D721Med (cell line): ENCODE results near the gene EXOSC6.
"Not testable (repeated sequence)": the region's sequence is repeated elsewhere in the genome, so short reads cannot be mapped to it uniquely, and the experiment has no call there.

Experiments
- DNase-seq: peaks from one replicate; pipeline ENCODE4 v3.0.0; 2011; ENCODE audit warnings: low spot score; ENCODE audit not compliant: insufficient read length
- FAIRE-seq: peaks from 2 replicates; lab custom pipeline; 2011; peaks lifted over from hg19 to GRCh38; lab: Jason Lieb, UNC
- TF ChIP-seq, protein P1 (sequence below): IDR thresholded peaks from 2 replicates; pipeline ENCODE4 v1.5.1; 2012; ENCODE audit warnings: mild to moderate bottlenecking, control low read depth; ENCODE audit not compliant: insufficient read depth; ENCODE audit errors: missing control alignments

Gene EXOSC6

DNA sequence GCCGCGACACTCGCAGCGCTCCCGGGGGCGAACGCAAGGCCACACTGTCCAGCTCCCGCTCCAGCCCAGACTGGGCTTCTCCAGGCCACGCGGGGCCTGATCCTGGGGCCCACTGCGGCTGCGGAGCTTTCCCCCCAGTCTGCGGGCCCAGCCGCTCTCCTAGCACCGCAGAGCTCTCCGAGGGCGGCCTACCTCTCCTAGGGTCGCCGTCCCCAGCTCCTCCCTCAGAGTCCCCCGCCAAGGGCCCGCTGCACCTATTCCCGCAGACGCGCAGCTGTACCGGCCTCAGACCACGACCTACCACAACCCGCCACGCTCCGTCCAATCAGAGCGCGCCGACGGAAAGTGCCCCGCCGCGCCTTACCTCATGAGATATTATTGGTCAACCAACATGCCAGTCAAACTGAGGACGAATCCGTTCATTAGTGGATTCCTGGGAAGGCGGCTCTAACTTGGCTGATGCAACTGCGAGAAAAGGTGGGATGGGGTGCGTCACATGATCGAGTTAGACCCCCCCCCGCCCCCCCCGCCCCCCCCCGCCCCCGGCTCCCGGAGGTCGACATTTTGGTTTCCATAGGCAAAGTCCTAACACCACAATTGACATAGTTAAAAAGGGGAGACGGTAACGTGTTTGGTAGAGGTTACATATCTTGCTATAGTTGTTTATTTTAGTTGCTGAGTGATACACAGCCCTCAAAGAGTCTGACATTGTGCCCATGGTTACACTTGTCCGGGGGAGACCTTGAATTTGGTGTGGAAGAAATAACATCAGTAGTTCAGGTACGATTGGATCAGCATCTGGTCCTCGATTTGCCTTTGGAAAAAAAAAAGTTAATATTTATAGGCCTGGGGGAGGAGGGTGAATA, 37.7 kb upstream of the EXOSC6 start, which contains the start of gene AARS1:
Gene AARS1 (minus strand): TSS at position 278 of the 866 bp plus-strand sequence. CDS start 6,743 bp downstream, outside the sequence.
- FAIRE-seq (no peak), DNase-seq (peak; percentile 48)
- TF ChIP-seq, protein P1, sequence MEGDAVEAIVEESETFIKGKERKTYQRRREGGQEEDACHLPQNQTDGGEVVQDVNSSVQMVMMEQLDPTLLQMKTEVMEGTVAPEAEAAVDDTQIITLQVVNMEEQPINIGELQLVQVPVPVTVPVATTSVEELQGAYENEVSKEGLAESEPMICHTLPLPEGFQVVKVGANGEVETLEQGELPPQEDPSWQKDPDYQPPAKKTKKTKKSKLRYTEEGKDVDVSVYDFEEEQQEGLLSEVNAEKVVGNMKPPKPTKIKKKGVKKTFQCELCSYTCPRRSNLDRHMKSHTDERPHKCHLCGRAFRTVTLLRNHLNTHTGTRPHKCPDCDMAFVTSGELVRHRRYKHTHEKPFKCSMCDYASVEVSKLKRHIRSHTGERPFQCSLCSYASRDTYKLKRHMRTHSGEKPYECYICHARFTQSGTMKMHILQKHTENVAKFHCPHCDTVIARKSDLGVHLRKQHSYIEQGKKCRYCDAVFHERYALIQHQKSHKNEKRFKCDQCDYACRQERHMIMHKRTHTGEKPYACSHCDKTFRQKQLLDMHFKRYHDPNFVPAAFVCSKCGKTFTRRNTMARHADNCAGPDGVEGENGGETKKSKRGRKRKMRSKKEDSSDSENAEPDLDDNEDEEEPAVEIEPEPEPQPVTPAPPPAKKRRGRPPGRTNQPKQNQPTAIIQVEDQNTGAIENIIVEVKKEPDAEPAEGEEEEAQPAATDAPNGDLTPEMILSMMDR, result no peak

DNA sequence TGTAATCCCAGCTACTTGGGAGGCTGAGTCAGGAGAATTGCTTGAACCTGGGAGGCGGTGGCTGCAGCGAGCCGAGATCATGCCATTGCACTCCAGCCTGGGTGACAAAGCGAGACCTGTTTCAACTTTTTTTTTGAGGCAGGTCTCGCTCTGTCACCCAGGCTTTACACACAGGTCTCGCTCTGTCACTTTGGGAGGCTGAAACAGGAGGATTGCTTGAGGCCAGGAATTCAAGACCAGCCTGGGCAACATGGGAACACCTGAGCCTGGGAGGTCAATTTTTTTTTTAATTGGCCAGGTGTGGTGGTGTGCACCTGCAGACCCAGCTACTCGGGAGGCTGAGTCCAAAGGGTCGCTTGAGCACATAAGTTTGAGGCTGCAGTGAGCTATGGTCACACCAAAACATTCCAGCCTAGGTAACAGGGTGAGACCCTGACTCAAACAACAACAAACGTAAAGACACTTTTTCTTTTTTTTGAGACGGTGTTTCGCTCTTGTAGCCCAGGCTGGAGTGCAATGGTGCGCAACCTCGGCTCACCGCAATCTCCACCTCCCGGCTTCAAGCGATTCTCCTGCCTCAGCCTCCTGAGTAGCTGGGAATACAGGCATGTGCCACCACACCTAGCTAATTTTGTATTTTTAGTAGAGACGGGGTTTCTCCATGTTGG, 35.7 kb upstream of the EXOSC6 start:
- not testable (repeated sequence) for FAIRE-seq, DNase-seq

DNA sequence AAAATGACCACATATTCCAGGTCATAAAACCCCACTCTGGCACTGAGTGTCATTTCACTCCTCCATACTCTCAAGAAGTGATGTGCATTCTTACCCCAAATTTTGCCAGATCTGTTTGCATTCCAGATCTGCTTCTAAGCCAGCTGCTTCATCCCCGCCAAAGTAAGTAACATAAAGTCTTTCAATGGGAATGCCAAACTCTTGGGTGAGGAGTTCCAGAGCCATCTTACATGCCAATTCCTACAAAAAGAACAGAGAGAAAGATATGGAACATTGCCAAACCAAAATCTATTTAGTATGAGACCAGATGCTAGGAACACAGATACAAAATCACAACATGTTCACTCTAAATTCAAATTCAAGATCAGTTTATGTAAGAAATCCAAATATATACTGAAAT, 24.7 kb upstream of the EXOSC6 start:
- FAIRE-seq, result no peak
- DNase-seq, result no peak
- TF ChIP-seq, protein P1, result no peak

DNA sequence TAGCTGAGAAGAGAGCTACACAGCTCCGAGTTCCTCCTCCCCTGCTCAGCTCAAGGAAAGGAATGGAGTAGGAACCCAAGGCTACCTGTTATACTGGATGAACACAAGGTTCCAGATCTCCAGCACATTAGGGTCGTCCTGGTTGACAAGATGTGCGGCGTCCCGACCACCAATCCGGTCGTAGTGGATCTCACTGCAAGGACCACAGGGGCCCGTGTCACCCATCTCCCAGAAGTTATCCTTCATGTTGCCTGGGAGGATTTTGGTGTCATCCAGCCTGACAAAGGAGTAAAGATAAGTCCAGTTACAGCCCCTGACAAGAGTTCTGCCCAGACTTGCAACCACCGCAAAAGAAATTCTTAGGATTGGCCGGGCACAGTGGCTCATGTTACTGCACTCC, 20.0 kb upstream of the EXOSC6 start:
- DNase-seq (no peak), FAIRE-seq (no peak)
- TF ChIP-seq, protein P1, result no peak

DNA sequence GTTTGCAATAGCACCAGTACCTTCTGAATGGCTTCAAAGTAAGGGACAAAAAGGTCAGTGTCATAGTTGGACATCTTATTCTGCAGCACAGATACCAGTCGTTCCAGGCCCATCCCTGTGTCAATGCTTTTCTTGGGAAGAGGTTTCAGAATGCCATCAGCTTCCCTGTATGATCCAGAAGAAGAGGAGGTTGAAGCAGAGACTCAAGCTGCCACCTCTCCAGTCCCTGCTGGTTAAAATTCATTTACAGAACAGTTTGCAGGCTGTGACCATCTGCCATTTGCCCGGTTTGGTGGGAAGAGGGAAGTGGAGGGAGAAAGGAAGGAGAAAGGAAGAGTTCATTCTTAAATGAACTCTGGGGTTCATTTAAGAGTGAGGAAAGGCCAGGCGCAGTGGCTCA, 18.4 kb upstream of the EXOSC6 start:
- no peak for DNase-seq

DNA sequence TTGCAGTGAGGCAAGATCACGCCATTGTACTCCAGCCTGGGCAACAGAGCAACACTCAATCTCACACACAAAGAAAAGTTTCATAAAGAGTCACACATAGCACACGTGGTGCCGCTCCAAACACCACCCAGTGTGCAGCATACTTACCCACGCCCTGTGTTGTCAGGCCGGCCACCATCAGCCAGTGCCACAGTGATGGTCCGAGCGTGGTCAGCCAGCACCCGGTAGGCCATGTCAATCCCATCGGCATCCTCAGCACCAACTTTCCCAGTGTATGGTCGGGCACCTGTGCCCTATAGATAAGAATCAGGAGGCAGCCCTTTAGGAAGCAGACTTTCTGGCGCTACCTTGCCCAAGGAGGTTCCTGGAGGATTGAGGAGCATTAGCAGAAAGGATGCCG, 17.7 kb upstream of the EXOSC6 start:
- TF ChIP-seq, protein P1, result no peak
- no peak for DNase-seq
- FAIRE-seq, result no peak

More for the DNA sequence above, 18.4 kb upstream of the EXOSC6 start:
- TF ChIP-seq, protein P1, result no peak
- no peak for FAIRE-seq

DNA sequence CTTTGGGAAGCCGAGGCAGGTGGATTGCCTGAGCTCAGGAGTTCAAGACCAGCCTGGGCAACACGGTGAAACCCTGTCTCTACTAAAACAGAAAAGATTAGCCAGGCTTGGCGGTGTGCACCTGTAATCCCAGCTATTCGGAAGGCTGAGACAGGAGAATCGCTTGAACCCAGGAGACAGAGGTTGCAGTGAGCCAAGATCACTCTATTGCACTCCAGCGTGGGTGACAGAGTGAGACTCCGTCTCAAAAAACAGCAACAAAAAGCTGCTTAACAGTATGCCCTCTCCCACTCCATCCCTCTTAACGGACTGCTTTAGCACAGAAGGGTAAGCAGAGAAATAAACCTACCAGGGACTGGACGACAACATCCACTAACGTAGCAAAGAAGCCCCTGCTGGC, 16.2 kb upstream of the EXOSC6 start:
- FAIRE-seq, DNase-seq: not testable (repeated sequence)

DNA sequence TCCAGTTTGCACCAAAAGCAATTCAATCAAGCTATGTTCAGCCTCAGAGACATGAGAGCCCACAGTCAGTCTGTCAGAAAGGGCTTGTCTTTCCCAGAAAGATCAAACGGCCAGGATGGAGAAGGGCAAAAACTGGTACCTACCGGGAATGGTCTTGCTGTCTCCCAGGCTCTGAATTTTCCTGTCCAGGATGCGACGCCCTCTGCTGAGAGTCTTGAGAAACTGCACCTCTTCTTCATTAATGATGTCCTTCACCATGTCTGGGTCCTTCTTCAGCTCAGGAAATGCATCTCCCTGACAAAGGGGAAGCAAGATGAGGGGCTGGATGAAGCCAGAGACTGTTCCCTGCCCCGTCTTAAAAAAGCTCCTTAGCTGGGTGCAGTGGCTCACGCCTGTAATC, 15.8 kb upstream of the EXOSC6 start:
- TF ChIP-seq, protein P1, result peak; percentile 55
- DNase-seq (no peak), FAIRE-seq (no peak)

DNA sequence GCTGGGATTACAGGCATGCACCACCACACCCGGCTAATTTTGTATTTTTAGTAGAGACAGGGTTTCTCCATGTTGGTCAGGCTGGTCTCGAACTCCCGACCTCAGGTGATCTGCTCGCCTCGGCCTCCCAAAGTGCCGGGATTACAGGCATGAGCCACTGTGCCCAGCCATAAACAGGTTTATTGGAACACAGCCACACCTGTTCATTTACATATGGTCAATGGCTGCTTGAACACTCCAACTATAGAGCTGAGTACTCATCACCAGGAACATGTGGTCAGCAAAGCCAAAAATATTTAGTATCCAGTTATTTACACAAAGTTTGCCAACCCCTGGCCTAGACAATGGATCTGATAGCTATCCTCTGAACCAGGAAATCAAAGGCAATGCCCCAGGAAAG, 8.2 kb upstream of the EXOSC6 start:
- not testable (repeated sequence) for FAIRE-seq, DNase-seq
